ENCODE measurements around the gene SERPINA6.
"Not testable (repeated sequence)": the region's sequence is repeated elsewhere in the genome, so short reads cannot be mapped to it uniquely, and the experiment has no call there.

- TF ChIP-seq, protein P1, sequence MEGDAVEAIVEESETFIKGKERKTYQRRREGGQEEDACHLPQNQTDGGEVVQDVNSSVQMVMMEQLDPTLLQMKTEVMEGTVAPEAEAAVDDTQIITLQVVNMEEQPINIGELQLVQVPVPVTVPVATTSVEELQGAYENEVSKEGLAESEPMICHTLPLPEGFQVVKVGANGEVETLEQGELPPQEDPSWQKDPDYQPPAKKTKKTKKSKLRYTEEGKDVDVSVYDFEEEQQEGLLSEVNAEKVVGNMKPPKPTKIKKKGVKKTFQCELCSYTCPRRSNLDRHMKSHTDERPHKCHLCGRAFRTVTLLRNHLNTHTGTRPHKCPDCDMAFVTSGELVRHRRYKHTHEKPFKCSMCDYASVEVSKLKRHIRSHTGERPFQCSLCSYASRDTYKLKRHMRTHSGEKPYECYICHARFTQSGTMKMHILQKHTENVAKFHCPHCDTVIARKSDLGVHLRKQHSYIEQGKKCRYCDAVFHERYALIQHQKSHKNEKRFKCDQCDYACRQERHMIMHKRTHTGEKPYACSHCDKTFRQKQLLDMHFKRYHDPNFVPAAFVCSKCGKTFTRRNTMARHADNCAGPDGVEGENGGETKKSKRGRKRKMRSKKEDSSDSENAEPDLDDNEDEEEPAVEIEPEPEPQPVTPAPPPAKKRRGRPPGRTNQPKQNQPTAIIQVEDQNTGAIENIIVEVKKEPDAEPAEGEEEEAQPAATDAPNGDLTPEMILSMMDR (IDR thresholded peaks at IDR 0.05): not testable (repeated sequence)
- not testable (repeated sequence) for TF ChIP-seq POLR2A, POLR2AphosphoS5 (IDR thresholded peaks at IDR 0.05)
These were observed 46.1 kb downstream of the SERPINA6 start for GRCh38 chr14:94276898-94277561.
